ENCODE data around the gene CCL20. TPM values are rescaled to one million over a fixed set of nuclear protein-coding genes. Genes with fewer than 3 reads are reported as not detected.

The CCL20 gene
- total RNA-seq, 1 donor from 2014 or later: 1.7 TPM

- H3K27me3 Mint-ChIP-seq: no peaks in the 10 kb centered on the region
- H3K27ac Mint-ChIP-seq: no peak overlapping the region
- no peaks in the 10 kb centered on the region for H3K9me3 Mint-ChIP-seq
- no peak overlapping the region for H3K4me3 Mint-ChIP-seq
- TF ChIP-seq CTCF (conservative IDR thresholded peaks at IDR 0.05): no peak
- no peaks in the 10 kb centered on the region for H3K4me1 Mint-ChIP-seq (ENCODE audit: unreplicated experiment)
- no peak for DNase-seq (ENCODE audit: extremely low spot score, unreplicated experiment)
- H3K36me3 Mint-ChIP-seq: no peaks in the 10 kb centered on the region
These were observed 12.9 kb downstream of the CCL20 start for GRCh38 chr2:227826563-227826962.

- Mint-ChIP-seq H3K27ac (no peak overlapping the region), H3K36me3 (no peaks in the 10 kb centered on the region), H3K9me3 (no peaks in the 10 kb centered on the region), H3K4me1 (ENCODE audit: unreplicated experiment) (no peaks in the 10 kb centered on the region), H3K27me3 (no peaks in the 10 kb centered on the region), H3K4me3 (no peak overlapping the region)
- no peak for TF ChIP-seq CTCF (conservative IDR thresholded peaks at IDR 0.05)
- no peak for DNase-seq (ENCODE audit: extremely low spot score, unreplicated experiment)
These were observed 13.5 kb downstream of the CCL20 start for GRCh38 chr2:227827143-227827542.

- Mint-ChIP-seq H3K36me3 (no peaks in the 10 kb centered on the region), H3K9me3 (no peaks in the 10 kb centered on the region), H3K4me3 (no peak overlapping the region), H3K4me1 (ENCODE audit: unreplicated experiment) (no peaks in the 10 kb centered on the region), H3K27ac (no peak overlapping the region), H3K27me3 (no peaks in the 10 kb centered on the region)
- no peak for DNase-seq (ENCODE audit: extremely low spot score, unreplicated experiment)
- TF ChIP-seq CTCF (conservative IDR thresholded peaks at IDR 0.05): no peak
These were observed 14.9 kb downstream of the CCL20 start for GRCh38 chr2:227828477-227828912.

- no peak for TF ChIP-seq CTCF (conservative IDR thresholded peaks at IDR 0.05)
- H3K9me3 Mint-ChIP-seq: no peaks in the 10 kb centered on the region
- no peak overlapping the region for H3K4me3 Mint-ChIP-seq
- no peaks in the 10 kb centered on the region for H3K4me1 Mint-ChIP-seq (ENCODE audit: unreplicated experiment)
- no peak overlapping the region for H3K27ac Mint-ChIP-seq
- H3K36me3 Mint-ChIP-seq: no peaks in the 10 kb centered on the region
- no peaks in the 10 kb centered on the region for H3K27me3 Mint-ChIP-seq
- DNase-seq (ENCODE audit: extremely low spot score, unreplicated experiment): no peak
These were observed 15.7 kb downstream of the CCL20 start for GRCh38 chr2:227829337-227829736.

- Mint-ChIP-seq H3K27ac (no peak overlapping the region), H3K9me3 (peaks cover 10% of the 10 kb centered on the region), H3K4me3 (no peak overlapping the region), H3K4me1 (ENCODE audit: unreplicated experiment) (no peaks in the 10 kb centered on the region), H3K27me3 (no peaks in the 10 kb centered on the region), H3K36me3 (no peaks in the 10 kb centered on the region)
- TF ChIP-seq CTCF (conservative IDR thresholded peaks at IDR 0.05): no peak
- no peak for DNase-seq (ENCODE audit: extremely low spot score, unreplicated experiment)
These were observed 20.8 kb downstream of the CCL20 start for GRCh38 chr2:227834423-227834822.

Measured in type B pancreatic cell (in vitro differentiated cells).